Kidney epithelial cell (primary cell): ENCODE data around the gene KMT5C. TPM values are rescaled to one million over a fixed set of nuclear protein-coding genes. Genes with fewer than 3 reads are reported as not detected.

Source experiments
- DNase-seq: peaks from one replicate; pipeline ENCODE4 v3.0.0-alpha.2; 2010; ENCODE audit warnings: low read depth
- H3K27me3 ChIP-seq: 2 replicates; pipeline ENCODE4 v1.6.0; 2011; ENCODE audit warnings: low read length; ENCODE audit not compliant: control insufficient read depth, insufficient read depth
- H3K36me3 ChIP-seq: 2 replicates; pipeline ENCODE4 v1.5.1; 2011; ENCODE audit warnings: low read length; ENCODE audit not compliant: control insufficient read depth, insufficient read depth
- H3K4me3 ChIP-seq: 2 replicates; pipeline ENCODE4 v1.5.1; 2011; ENCODE audit warnings: low read depth, mild to moderate bottlenecking, control low read depth, low read length
- CTCF ChIP-seq: IDR thresholded peaks from 2 replicates; pipeline ENCODE4 v1.5.1; 2011; ENCODE audit warnings: mild to moderate bottlenecking, moderate library complexity, low read length, control low read depth, inconsistent platforms; ENCODE audit not compliant: insufficient read depth, poor library complexity, severe bottlenecking
- total RNA-seq: library from RNA; depleted of rRNA; stranded (reverse); fragments of >200 nt; gene quantifications from 2 replicates; pipeline ENCODE4 v1.2.3, GENCODE V29; 2015

KMT5C gene
- total RNA-seq, 1 donor from 2014 or later, result 11.9 TPM

- no peak for TF ChIP-seq CTCF
- Histone ChIP-seq H3K36me3 (no peaks in the 10 kb centered on the region), H3K27me3 (peaks cover 7% of the 10 kb centered on the region), H3K4me3 (no peak overlapping the region)
- DNase-seq, result no peak
Observed at GRCh38 chr19:55377356-55378131, 37.9 kb downstream of the KMT5C start.

GRCh38 chr19:55379174-55379573 lies 39.5 kb downstream of the KMT5C start:
- Histone ChIP-seq H3K4me3 (no peak overlapping the region), H3K27me3 (peaks cover 7% of the 10 kb centered on the region), H3K36me3 (no peaks in the 10 kb centered on the region)
- TF ChIP-seq CTCF, result no peak
- DNase-seq, result no peak

- Histone ChIP-seq H3K4me3 (no peak overlapping the region), H3K27me3 (peaks cover 7% of the 10 kb centered on the region), H3K36me3 (no peaks in the 10 kb centered on the region)
- no peak for DNase-seq
- TF ChIP-seq CTCF, result no peak
Observed at GRCh38 chr19:55382013-55382412, 42.3 kb downstream of the KMT5C start.

GRCh38 chr19:55382522-55383054 lies 42.9 kb downstream of the KMT5C start:
- Histone ChIP-seq H3K4me3 (no peak overlapping the region), H3K36me3 (no peaks in the 10 kb centered on the region), H3K27me3 (peaks cover 5% of the 10 kb centered on the region)
- no peak for TF ChIP-seq CTCF
- no peak for DNase-seq

GRCh38 chr19:55383279-55384130 lies 43.8 kb downstream of the KMT5C start:
- no peak for TF ChIP-seq CTCF
- no peaks in the 10 kb centered on the region for H3K36me3 ChIP-seq
- DNase-seq, result no peak
- H3K4me3 ChIP-seq, result peak overlapping the region; percentile 40
- no peaks in the 10 kb centered on the region for H3K27me3 ChIP-seq
